ENCODE data around the gene CLDN4. TPM values are rescaled to one million over a fixed set of nuclear protein-coding genes. Genes with fewer than 3 reads are reported as not detected.

CLDN4 gene
- total RNA-seq, 1 experiment from 2014 or later: 234 TPM

Other genes starting within 250 kb of the CLDN4 start
- 79.4 TPM for gene MLXIPL, start 206.5 kb upstream of the CLDN4 start, total RNA-seq (2021; ENCODE audit: unreplicated experiment)
- 9.5 TPM for gene VPS37D, start 163.2 kb upstream of the CLDN4 start, total RNA-seq (2021; ENCODE audit: unreplicated experiment)
- gene DNAJC30, start 147.5 kb upstream of the CLDN4 start, total RNA-seq (2021; ENCODE audit: unreplicated experiment): 8.5 TPM
- 168 TPM for gene BUD23, start 147.4 kb upstream of the CLDN4 start, total RNA-seq (2021; ENCODE audit: unreplicated experiment)
- gene STX1A, start 111.3 kb upstream of the CLDN4 start, total RNA-seq (2021; ENCODE audit: unreplicated experiment): 39.4 TPM
- 69.8 TPM for gene ABHD11, start 92.2 kb upstream of the CLDN4 start, total RNA-seq (2021; ENCODE audit: unreplicated experiment)
- 19.2 TPM for gene CLDN3, start 60.7 kb upstream of the CLDN4 start, total RNA-seq (2021; ENCODE audit: unreplicated experiment)
- gene METTL27, start 11.5 kb downstream of the CLDN4 start, total RNA-seq (2021; ENCODE audit: unreplicated experiment): 30.4 TPM
- 1.1 TPM for gene TMEM270, start 30.2 kb downstream of the CLDN4 start, total RNA-seq (2021; ENCODE audit: unreplicated experiment)
- 0.17 TPM for gene ELN, start 197.2 kb downstream of the CLDN4 start, total RNA-seq (2021; ENCODE audit: unreplicated experiment)

Data from HCT116 (cell line).